ENCODE measurements around the gene KCNMA1. TPM values are rescaled to one million over a fixed set of nuclear protein-coding genes. Genes with fewer than 3 reads are reported as not detected.

KCNMA1 gene
- total RNA-seq, 4 donors from 2014 or later = 10.1 to 32.6 (median 20.1) TPM

DNA sequence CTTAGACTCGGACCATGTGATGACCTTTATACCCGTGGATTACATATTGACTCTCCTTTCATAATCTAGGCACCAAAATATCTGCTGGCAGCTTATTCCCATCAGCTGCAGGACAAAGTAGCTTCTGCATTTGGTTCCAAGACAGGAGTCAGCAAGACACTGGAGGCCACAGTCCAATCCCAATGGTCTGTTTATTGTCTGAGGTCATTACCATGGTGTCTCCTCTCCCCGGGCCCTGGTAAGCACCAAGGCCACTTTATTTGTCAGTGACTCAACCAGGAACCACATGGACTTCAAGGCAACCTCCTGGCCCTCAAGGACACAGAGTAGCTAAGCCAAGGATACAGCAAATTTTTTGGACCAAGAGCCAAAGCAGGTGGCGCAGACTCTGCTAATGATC, 36.1 kb downstream of the KCNMA1 start:
- TF ChIP-seq, protein P1, sequence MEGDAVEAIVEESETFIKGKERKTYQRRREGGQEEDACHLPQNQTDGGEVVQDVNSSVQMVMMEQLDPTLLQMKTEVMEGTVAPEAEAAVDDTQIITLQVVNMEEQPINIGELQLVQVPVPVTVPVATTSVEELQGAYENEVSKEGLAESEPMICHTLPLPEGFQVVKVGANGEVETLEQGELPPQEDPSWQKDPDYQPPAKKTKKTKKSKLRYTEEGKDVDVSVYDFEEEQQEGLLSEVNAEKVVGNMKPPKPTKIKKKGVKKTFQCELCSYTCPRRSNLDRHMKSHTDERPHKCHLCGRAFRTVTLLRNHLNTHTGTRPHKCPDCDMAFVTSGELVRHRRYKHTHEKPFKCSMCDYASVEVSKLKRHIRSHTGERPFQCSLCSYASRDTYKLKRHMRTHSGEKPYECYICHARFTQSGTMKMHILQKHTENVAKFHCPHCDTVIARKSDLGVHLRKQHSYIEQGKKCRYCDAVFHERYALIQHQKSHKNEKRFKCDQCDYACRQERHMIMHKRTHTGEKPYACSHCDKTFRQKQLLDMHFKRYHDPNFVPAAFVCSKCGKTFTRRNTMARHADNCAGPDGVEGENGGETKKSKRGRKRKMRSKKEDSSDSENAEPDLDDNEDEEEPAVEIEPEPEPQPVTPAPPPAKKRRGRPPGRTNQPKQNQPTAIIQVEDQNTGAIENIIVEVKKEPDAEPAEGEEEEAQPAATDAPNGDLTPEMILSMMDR (IDR thresholded peaks at IDR 0.05) = no peak
- no peak for ATAC-seq (ENCODE audit: low FRiP score)
- DNase-seq (ENCODE audit: low spot score) = no peak

DNA sequence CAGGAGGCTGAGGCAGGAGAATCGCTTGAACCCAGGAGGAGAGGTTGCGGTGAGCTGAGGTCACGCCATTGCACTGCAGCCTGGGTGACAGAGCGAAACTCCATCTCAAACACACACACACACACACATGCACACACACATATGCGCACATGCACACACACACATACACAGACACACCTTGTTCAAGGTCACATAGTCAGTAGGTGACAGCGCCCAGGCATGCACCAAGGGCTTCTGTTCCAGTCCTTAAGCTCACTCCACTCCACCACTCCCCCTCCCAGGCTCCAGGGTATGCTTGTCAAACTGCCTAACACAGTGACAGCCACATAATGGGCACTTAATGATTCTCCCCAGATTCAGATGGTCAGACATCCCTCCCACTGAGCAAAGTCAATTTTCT, 37.0 kb downstream of the KCNMA1 start:
- TF ChIP-seq, protein P1 (IDR thresholded peaks at IDR 0.05) = no peak
- DNase-seq (ENCODE audit: low spot score) (no peak), ATAC-seq (ENCODE audit: low FRiP score) (no peak)

DNA sequence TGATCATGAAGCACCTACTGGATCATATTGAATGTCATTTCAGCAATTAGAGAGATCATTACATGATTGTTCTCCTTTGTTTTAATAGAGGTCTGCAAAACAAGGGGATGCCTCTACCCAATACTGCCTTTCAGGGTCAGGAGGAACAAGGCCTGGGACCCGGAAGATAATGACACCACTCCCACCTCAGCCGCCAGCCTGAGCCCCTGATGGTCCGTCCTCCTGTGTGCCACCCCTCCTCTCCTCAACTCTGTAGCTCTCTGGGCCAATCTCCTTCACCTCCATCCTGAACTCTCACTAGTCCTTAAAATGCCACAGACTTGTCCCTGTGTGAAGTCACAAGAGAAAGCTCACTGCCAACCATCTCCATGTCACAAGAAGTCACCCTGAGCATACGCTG, 38.0 kb downstream of the KCNMA1 start:
- TF ChIP-seq, protein P1 (IDR thresholded peaks at IDR 0.05) = no peak
- ATAC-seq (ENCODE audit: low FRiP score) (no peak), DNase-seq (ENCODE audit: low spot score) (no peak)

GRCh38 chr10:77598606-77599005, 39.0 kb downstream of the KCNMA1 start:
- TF ChIP-seq, protein P1 (IDR thresholded peaks at IDR 0.05) = no peak
- ATAC-seq (ENCODE audit: low FRiP score) = no peak
- DNase-seq (ENCODE audit: low spot score) = no peak

- ATAC-seq (ENCODE audit: low FRiP score) = no peak
These were observed 40.0 kb downstream of the KCNMA1 start for GRCh38 chr10:77597560-77597959.

GRCh38 chr10:77594471-77594783, 43.2 kb downstream of the KCNMA1 start:
- TF ChIP-seq, protein P1 (IDR thresholded peaks at IDR 0.05) = no peak
- no peak for ATAC-seq (ENCODE audit: low FRiP score)
- DNase-seq (ENCODE audit: low spot score) = no peak

More at GRCh38 chr10:77597560-77597959, 40.0 kb downstream of the KCNMA1 start:
- TF ChIP-seq, protein P1 (IDR thresholded peaks at IDR 0.05) = no peak
- DNase-seq (ENCODE audit: low spot score) = no peak

- DNase-seq (ENCODE audit: low spot score) (no peak), ATAC-seq (ENCODE audit: low FRiP score) (no peak)
- TF ChIP-seq, protein P1 (IDR thresholded peaks at IDR 0.05) = no peak
These were observed 43.7 kb downstream of the KCNMA1 start for GRCh38 chr10:77593771-77594470.
